GM12878 (cell line): Measurements from ENCODE around the gene PLEKHN1. TPM values are rescaled to one million over a fixed set of nuclear protein-coding genes. Genes with fewer than 3 reads are reported as not detected.
"Not testable (repeated sequence)": the region's sequence is repeated elsewhere in the genome, so short reads cannot be mapped to it uniquely, and the experiment has no call there.

Source experiments
- ATAC-seq: fragments of 200-7000 bp; cut with Tn5 transposase; 3 replicates; pipeline ENCODE4 v1.9.1; 2020; ENCODE audit warnings: mild to moderate bottlenecking, moderate library complexity
- BruUV-seq: library from RNA; stranded (reverse); fragments of 400-500 nt; replicated peaks from 2 replicates; lab custom pipeline; 2021; lab: Mats Ljungman, UMichigan
- CTCF ChIA-PET: fragments of 300-600 bp; sonication (Branson Sonifier 250); formaldehyde crosslinking; extraction: SDS; loops from one replicate; lab custom pipeline; 2021; ENCODE audit warnings: inconsistent platforms; lab: Yijun Ruan, JAX
- POLR2A ChIA-PET: fragments of 350-600 bp; formaldehyde crosslinking; extraction: SDS; loops from one replicate; lab custom pipeline; 2021; ENCODE audit warnings: inconsistent platforms; lab: Charles Lee
- RAD21 ChIA-PET: fragments of 300-600 bp; sonication (Branson Sonifier 250); formaldehyde crosslinking; loops from one replicate; lab custom pipeline; 2023; ENCODE audit warnings: antibody characterized with exemption; ENCODE audit not compliant: unreplicated experiment; lab: Charles Lee
- SMC1A ChIA-PET: fragments of 300-600 bp; sonication (Branson Sonifier 250); formaldehyde crosslinking; loops from one replicate; lab custom pipeline; 2023; ENCODE audit not compliant: unreplicated experiment, uncharacterized antibody; lab: Charles Lee
- DNase-seq: peaks from one replicate; pipeline ENCODE4 v3.0.0-alpha.2; 2011; ENCODE audit warnings: low read depth, low spot score
- FAIRE-seq: peaks from 3 replicates; lab custom pipeline; 2011; peaks lifted over from hg19 to GRCh38; lab: Jason Lieb, UNC
- H2AFZ ChIP-seq: 2 replicates; pipeline ENCODE4 v1.6.0; 2011; ENCODE audit warnings: low read depth, low read length, control low read depth; ENCODE audit not compliant: control insufficient read depth
- H3K27ac ChIP-seq: 2 replicates; pipeline ENCODE4 v1.5.1; 2011; ENCODE audit warnings: control low read depth; ENCODE audit not compliant: control insufficient read depth, insufficient read depth
- H3K27me3 ChIP-seq, 2 experiments: replicated peaks in 1 of 2; 2 replicates each; pipeline versions ENCODE4 v1.6.0 to v1.6.1; 2011; ENCODE audit warnings: low read length in 1 of 2; ENCODE audit not compliant: control insufficient read depth in 2 of 2, insufficient read depth in 2 of 2
- H3K36me3 ChIP-seq, 2 experiments: 2 replicates each; pipeline ENCODE4 v1.5.1; 2011; ENCODE audit warnings: low read length in 1 of 2; ENCODE audit not compliant: control insufficient read depth in 2 of 2, insufficient read depth in 2 of 2
- H3K4me1 ChIP-seq: 2 replicates; pipeline ENCODE4 v1.6.1; 2011; ENCODE audit warnings: mild to moderate bottlenecking, low read length, moderate library complexity, mixed read lengths; ENCODE audit not compliant: control insufficient read depth, insufficient read depth
- H3K4me2 ChIP-seq: 2 replicates; pipeline ENCODE4 v1.6.0; 2011; ENCODE audit warnings: control low read depth; ENCODE audit not compliant: control insufficient read depth, insufficient read depth
- H3K4me3 ChIP-seq: fragments of 200-600 bp; sonication (generic); 2 replicates; pipeline ENCODE4 v1.5.1; 2016
- H3K79me2 ChIP-seq: 2 replicates; pipeline ENCODE4 v1.6.0; 2011; ENCODE audit warnings: low read length; ENCODE audit not compliant: control insufficient read depth, insufficient read depth
- H3K9ac ChIP-seq: 2 replicates; pipeline ENCODE4 v1.8.0; 2011; ENCODE audit warnings: low read length, control low read depth, mixed read lengths; ENCODE audit not compliant: control insufficient read depth, insufficient read depth
- H3K9me3 ChIP-seq: replicated peaks from 3 replicates; pipeline ENCODE4 v1.5.1; 2011; ENCODE audit warnings: mild to moderate bottlenecking, low read length; ENCODE audit not compliant: control insufficient read depth, insufficient read depth
- H4K20me1 ChIP-seq: 2 replicates; pipeline ENCODE4 v1.6.0; 2011; ENCODE audit not compliant: control insufficient read depth, insufficient read depth
- BHLHE40 ChIP-seq, 2 experiments: fragments of 450-650 bp in 1 of 2; IDR thresholded peaks; 2 replicates each; pipeline ENCODE4 v1.6.1; 2011 to 2017; ENCODE audit warnings: low read depth in 2 of 2, borderline replicate concordance in 1 of 2, improper control_type of control experiment in 1 of 2, low read length in 1 of 2, mild to moderate bottlenecking in 1 of 2
- CBX5 ChIP-seq: sonication (generic); IDR thresholded peaks from 2 replicates; pipeline ENCODE4 v1.6.1; 2016; ENCODE audit warnings: low read depth, moderate library complexity, mild to moderate bottlenecking, inconsistent platforms
- MLLT1 ChIP-seq: fragments of 450-650 bp; IDR thresholded peaks from 2 replicates; pipeline ENCODE4 v1.6.1; 2016; ENCODE audit warnings: mild to moderate bottlenecking
- RAD51 ChIP-seq: fragments of 450-650 bp; IDR thresholded peaks from 2 replicates; pipeline ENCODE4 v1.6.1; 2016; ENCODE audit warnings: moderate library complexity, mild to moderate bottlenecking, inconsistent platforms
- WGBS: methylation state at CpG from one replicate; pipeline ENCODE4 v1.1.6; 2016; ENCODE audit warnings: low lambda C conversion rate; ENCODE audit not compliant: insufficient replicate concordance, insufficient coverage; ENCODE audit errors: missing lambda C conversion rate; 5-methylcytosine and 5-hydroxymethylcytosine counted together
- in situ Hi-C: fragments of 300-500 bp; cut with MboI; formaldehyde crosslinking; loops from 9 replicates; pipeline ENCODE4 v1.14.3; 2018; ENCODE audit warnings: mixed read lengths
- intact Hi-C: fragments of 100-400 bp; cut with micrococcal nuclease; formaldehyde crosslinking; loops from one replicate; pipeline ENCODE4 v1.14.2; 2022; ENCODE audit not compliant: unreplicated experiment
- polyA plus RNA-seq, 11 experiments: library from polyadenylated mRNA; depleted of rRNA in 4 of 11; unstranded in 6 of 11; stranded (reverse) in 5 of 11; fragments of >200 nt; fragmentation: Nextera tagmentation in 4 of 11; fragmentation: Illumina TruSeq in 1 of 11; extraction: Ambion mirVana in 4 of 11; extraction: Trizol in 1 of 11; gene quantifications; 1 replicate in 1 of 11; 2 replicates in 10 of 11; pipeline versions ENCODE4 v1.2.1 to v1.2.3, GENCODE V29; 2011 to 2016; ENCODE audit warnings: inconsistent platforms in 2 of 11, missing spikeins in 2 of 11, low read depth in 1 of 11
- total RNA-seq, 4 experiments: library from RNA; depleted of rRNA in 3 of 4; stranded (reverse); fragments of >200 nt in 3 of 4; fragmentation: Illumina TruSeq in 1 of 4; extraction: Trizol in 1 of 4; gene quantifications; 2 replicates each; pipeline versions ENCODE4 v1.2.1 to v1.2.3, GENCODE V29; 2013 to 2021

Gene PLEKHN1
- total and polyA plus RNA-seq, 10 of the 15 experiments (the other 5 are each of a cell fraction or from before 2014, with no cell fraction given), result 0.04 to 0.26 (median 0.18) TPM; not detected in 6

GRCh38 chr1:991275-991674 is 25.0 kb downstream of the PLEKHN1 start:
- H2AFZ ChIP-seq, BruUV-seq, H3K27me3 ChIP-seq, in situ Hi-C loops, H3K79me2 ChIP-seq, DNase-seq, intact Hi-C loops, H3K9me3 ChIP-seq, H3K4me3 ChIP-seq, H3K36me3 ChIP-seq, H4K20me1 ChIP-seq, H3K4me2 ChIP-seq, H3K9ac ChIP-seq, FAIRE-seq, H3K27ac ChIP-seq: not testable (repeated sequence)
- POLR2A ChIA-PET, result interaction anchor here (1.3 to 2.4 kb wide), 4 partner anchors 10 to 73 kb away, joined by 3 to 10 read pairs (median 4); no protein-coding TSS in a partner anchor
- peaks cover 20% of the 10 kb centered on the region for H3K4me1 ChIP-seq
- 82% methylated on average over 6 of the region's 6 CpGs for WGBS
- ATAC-seq, result peak; percentile 55
- RAD21 ChIA-PET, result interaction anchor here (1.7 kb wide), 1 partner anchor 11 kb away, joined by 6 read pairs; no protein-coding TSS in a partner anchor
- SMC1A ChIA-PET, result interaction anchor here (1.0 to 1.3 kb wide), 2 partner anchors 48 to 73 kb away, joined by 3 to 4 read pairs; no protein-coding TSS in a partner anchor
- TF ChIP-seq BHLHE40 (IDR thresholded peaks at IDR 0.05; ENCODE audit: borderline replicate concordance in 1 of 2, low read depth in 2 of 2, low read length in 1 of 2) (peak in 1 of 2 experiments; percentile 73; a peak in 2 of 4 replicates), RAD51 (0 out of 2 replicates have a peak, but pooled peaks have one; percentile 57)
- CTCF ChIA-PET, result interaction anchor here (1.3 to 4.7 kb wide), 5 partner anchors 8 to 72 kb away, joined by 3 to 34 read pairs (median 15); partner anchors contain the start of gene ISG15

GRCh38 chr1:991895-992294 is 25.6 kb downstream of the PLEKHN1 start:
- no peaks in the 10 kb centered on the region for H3K79me2 ChIP-seq
- H3K9ac ChIP-seq, result no peak overlapping the region
- H3K9me3 ChIP-seq, result peaks cover 3% of the 10 kb centered on the region; the same call in 2 of the 3 replicates
- ChIA-PET SMC1A (interaction anchor here (1.0 to 2.2 kb wide), 6 partner anchors 10 to 73 kb away, joined by 3 to 8 read pairs (median 4); partner anchors contain the start of gene ISG15), RAD21 (interaction anchor here (0.6 to 1.7 kb wide), 7 partner anchors 9 to 86 kb away, joined by 3 to 7 read pairs (median 3); partner anchors contain the start of genes AGRN and ISG15), POLR2A (interaction anchor here (0.8 to 2.4 kb wide), 8 partner anchors 10 to 72 kb away, joined by 3 to 11 read pairs (median 4); partner anchors contain the start of gene ISG15)
- H3K4me1 ChIP-seq, result peaks cover 20% of the 10 kb centered on the region
- no peak overlapping the region for H3K4me3 ChIP-seq
- H3K36me3 ChIP-seq, result no peaks in the 10 kb centered on the region
- no peak overlapping the region for H3K4me2 ChIP-seq
- TF ChIP-seq MLLT1 (peak; percentile 62; the same call in 1 of the 2 replicates), CBX5 (no peak)
- TF ChIP-seq, all 136 proteins: peak for 1
- CTCF ChIA-PET, result interaction anchor here (1.0 to 4.7 kb wide), 8 partner anchors 8 to 72 kb away, joined by 3 to 34 read pairs (median 6); partner anchors contain the start of gene ISG15
- intact Hi-C loops, result no loop called here
- Histone ChIP-seq H4K20me1 (no peaks in the 10 kb centered on the region), H2AFZ (no peak overlapping the region), H3K27me3 (no peaks in the 10 kb centered on the region), H3K27ac (no peak overlapping the region)
- no peak for DNase-seq
- in situ Hi-C loops, result no loop called here
- no TSS peak for BruUV-seq
- WGBS, result 80% methylated on average over 10 of the region's 10 CpGs
- ATAC-seq, result no peak
- no peak for FAIRE-seq
